CD4-positive, alpha-beta T cell treated with Interleukin-4 for 4 hours (primary cell): ENCODE measurements around the gene THSD4.

ENCODE experiments used
- DNase-seq: peaks from one replicate; pipeline ENCODE4 v3.0.0-alpha.2; 2020

Gene THSD4

GRCh38 chr15:71114887-71115566 is at the start of gene THSD4:
THSD4 (plus strand) TSS chr15:71115471.
- peak; percentile 26 for DNase-seq

GRCh38 chr15:71066983-71067382 is 48.3 kb upstream of the THSD4 start:
- no peak for DNase-seq

- DNase-seq, result no peak
Observed at GRCh38 chr15:71069693-71070092, 45.6 kb upstream of the THSD4 start.

DNA sequence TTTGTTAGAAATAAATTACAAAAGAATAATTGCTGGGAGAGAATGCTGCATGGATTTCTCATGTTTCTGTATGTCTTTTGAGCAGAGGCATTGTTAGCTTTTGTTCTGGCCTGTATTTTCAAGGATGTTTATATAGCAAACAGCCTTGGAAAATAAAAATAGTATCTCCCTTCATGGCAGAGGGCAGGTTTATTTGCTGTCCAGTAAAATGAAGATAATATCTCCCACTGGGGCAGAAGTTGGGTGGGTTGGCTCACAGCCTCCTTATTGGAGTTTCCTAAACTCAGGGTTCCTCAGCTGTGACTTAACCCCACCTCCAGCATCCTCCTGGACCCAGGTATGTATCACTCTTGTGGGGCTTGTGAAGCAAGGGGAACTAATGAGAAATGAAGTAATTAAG is 43.7 kb upstream of the THSD4 start:
- DNase-seq, result no peak

- DNase-seq, result no peak
Observed at GRCh38 chr15:71072423-71072822, 42.8 kb upstream of the THSD4 start.

DNA sequence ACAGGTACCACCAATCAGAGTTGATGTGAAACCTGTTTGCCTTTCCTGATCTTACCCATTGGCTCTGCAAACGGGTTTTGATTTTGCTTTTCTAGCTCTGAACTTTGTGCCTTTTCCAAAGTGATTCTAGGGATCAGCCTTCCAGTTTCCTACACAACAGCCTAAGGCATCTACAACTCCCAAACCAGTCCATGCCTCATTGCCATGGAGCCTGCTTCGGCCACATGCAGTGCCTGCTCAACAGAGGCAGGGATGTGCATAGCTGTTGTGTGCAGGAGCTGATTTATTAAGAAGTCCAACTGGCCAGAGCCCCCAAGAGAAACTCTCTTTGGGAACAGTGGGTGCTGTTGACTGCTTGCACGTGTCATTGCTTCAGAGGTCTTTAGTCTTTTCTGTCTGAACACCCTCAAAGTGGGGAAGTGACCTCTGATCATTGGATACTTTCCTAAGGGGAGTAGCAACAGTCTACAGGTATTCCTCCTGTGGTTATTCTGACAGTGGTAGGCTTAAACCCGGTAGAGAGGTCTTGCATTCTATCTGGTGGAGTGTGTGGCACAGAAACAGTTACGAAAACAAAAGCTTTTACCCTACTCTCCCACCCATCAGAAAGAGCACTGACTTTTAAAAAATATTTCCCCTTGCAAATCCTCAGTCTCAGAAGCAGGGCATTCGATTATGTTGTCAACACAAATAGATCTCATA is 36.6 kb upstream of the THSD4 start:
- DNase-seq, result no peak

- no peak for DNase-seq
Observed at GRCh38 chr15:71079208-71080044, 35.8 kb upstream of the THSD4 start.

DNA sequence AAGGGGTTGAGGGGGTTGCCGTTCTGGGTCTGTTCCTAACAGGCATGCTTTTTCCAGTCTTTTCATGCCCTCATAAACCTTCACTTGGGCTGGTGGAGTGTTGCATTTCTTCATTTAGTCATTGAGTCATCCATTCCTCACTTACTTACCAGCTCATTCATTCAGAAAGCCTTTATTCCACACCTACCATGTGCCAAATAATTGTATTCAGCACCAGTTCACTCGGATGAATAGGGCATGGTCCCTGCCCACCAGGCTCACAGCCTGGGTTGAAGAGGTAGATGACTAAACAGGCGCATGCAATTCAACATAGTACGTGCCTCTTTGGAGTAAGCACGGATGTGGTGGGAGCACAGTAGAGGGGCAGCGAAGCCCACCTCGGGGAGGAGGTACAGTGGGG is 35.1 kb upstream of the THSD4 start:
- no peak for DNase-seq

DNA sequence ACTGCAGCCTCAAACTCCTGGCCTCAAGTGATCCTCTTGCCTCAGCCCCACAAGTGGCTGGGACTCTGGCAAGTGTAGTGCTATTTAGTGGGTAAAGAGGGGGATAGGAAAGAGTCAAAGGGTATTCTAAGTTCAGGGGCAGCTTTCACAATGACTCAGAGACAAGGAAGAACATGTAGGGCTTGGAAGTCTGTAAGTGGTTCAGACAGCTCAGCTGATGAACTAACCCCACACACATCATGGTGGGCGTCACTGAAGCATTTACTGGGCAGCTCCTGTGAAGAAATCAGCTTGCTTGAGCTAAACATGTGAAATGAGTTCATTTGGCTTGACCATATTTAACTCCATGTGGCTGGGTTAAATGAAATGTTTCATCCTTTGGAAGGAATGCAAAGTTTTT is 34.6 kb upstream of the THSD4 start:
- DNase-seq, result no peak

DNA sequence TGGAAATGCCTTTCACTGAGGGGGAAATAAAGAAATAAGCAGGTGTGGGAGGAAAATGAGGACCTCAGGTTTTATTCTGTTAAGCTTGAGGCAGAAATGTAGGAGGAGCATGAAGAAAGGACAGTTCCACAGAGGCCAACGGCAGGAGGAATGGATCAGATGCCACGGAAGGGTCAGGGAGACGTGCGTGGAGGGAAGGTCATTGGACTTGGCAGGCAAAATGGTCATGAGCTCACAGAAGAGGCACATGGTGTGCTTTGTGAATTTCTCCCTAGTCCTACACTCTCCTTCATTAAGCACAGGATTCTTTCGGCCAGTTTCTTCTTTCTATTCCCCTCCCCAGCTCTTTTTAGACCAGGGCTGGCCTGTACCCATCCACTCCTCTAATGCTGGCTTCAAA is 32.5 kb upstream of the THSD4 start:
- DNase-seq, result no peak

DNA sequence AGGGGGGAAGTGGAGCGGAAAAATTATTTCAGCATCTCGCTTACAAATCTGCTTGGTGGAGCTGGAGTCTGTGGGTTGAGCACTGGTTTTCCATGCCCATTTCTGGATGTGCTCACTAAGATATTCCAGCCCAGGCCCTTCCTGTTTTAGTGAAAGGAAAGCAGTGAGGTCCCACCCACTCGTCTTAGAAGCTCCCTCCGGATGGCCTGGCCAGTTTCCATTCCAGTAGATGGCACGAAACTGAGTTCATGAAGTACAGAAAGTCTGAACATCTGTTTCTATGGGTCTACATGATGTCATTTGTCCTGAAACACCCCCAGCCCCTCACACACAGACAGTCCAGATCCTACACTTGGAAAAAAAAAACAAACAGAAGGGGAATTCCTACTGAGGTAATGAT is 31.9 kb upstream of the THSD4 start:
- no peak for DNase-seq

GRCh38 chr15:71084264-71084663 is 31.0 kb upstream of the THSD4 start:
- no peak for DNase-seq

- DNase-seq, result no peak
Observed at GRCh38 chr15:71085809-71086208, 29.5 kb upstream of the THSD4 start.

- DNase-seq, result no peak
Observed at GRCh38 chr15:71088155-71088554, 27.1 kb upstream of the THSD4 start.

- no peak for DNase-seq
Observed at GRCh38 chr15:71088683-71089082, 26.6 kb upstream of the THSD4 start.

GRCh38 chr15:71089801-71090200 is 25.5 kb upstream of the THSD4 start:
- DNase-seq, result no peak

GRCh38 chr15:71091601-71092000 is 23.7 kb upstream of the THSD4 start:
- no peak for DNase-seq

- no peak for DNase-seq
Observed at GRCh38 chr15:71092056-71092600, 23.1 kb upstream of the THSD4 start.

GRCh38 chr15:71093054-71094024 is 21.9 kb upstream of the THSD4 start:
- DNase-seq, result no peak

GRCh38 chr15:71094137-71094536 is 21.1 kb upstream of the THSD4 start:
- no peak for DNase-seq

DNA sequence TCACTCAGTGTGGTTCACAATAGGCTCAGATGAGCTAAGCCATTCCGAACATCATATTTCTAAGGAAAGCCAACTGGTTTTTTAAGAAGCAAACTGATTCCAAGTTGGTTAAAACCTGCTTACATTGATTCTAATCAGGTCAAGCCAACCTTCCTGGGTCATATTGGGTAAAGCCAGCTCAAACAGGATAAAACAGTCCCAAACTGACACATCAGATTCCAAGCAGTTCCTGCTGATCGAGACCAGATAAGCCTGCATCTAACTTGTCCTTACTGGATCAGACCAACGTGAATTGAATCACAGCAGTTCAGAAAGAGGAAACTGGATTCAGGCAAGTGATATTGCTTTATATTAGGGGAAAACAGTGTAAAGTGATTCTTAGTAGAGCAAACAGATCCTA is 18.6 kb upstream of the THSD4 start:
- DNase-seq, result no peak

GRCh38 chr15:71097890-71098289 is 17.4 kb upstream of the THSD4 start:
- DNase-seq, result no peak
